CD14-positive monocyte (primary cell): ENCODE results near the gene KCNJ18. TPM values are rescaled to one million over a fixed set of nuclear protein-coding genes. Genes with fewer than 3 reads are reported as not detected.
"Not testable (repeated sequence)": the region's sequence is repeated elsewhere in the genome, so short reads cannot be mapped to it uniquely, and the experiment has no call there.

Source experiments
- DNase-seq, 3 donors: peaks; one replicate each; pipeline ENCODE4 v3.0.0-alpha.2; 2011 to 2022
- H2AFZ ChIP-seq: 2 replicates; pipeline ENCODE4 v1.6.0; 2012; ENCODE audit warnings: mild to moderate bottlenecking, low read depth, low read length, inconsistent platforms; ENCODE audit not compliant: insufficient read depth, poor library complexity, severe bottlenecking
- H3K27ac ChIP-seq, 2 donors: 1 replicate in 1 of 2; 2 replicates in 1 of 2; pipeline ENCODE4 v1.5.1; 2012 to 2013; ENCODE audit warnings: low read length in 2 of 2, control low read depth in 1 of 2, inconsistent platforms in 1 of 2, low read depth in 1 of 2, mild to moderate bottlenecking in 1 of 2
- H3K27me3 ChIP-seq, 2 donors: one replicate each; pipeline versions ENCODE4 v1.6.0 to v1.6.1; 2011 to 2013; ENCODE audit warnings: low read length in 2 of 2; ENCODE audit not compliant: control insufficient read depth in 2 of 2, insufficient read depth in 2 of 2
- H3K36me3 ChIP-seq, 2 donors: replicated peaks in 1 of 2; 1 replicate in 1 of 2; 2 replicates in 1 of 2; pipeline versions ENCODE4 v1.5.1 to v1.6.1; 2012 to 2013; ENCODE audit warnings: low read length in 2 of 2, control low read depth in 1 of 2, inconsistent platforms in 1 of 2, mild to moderate bottlenecking in 1 of 2; ENCODE audit not compliant: insufficient read depth in 2 of 2, control insufficient read depth in 1 of 2
- H3K4me1 ChIP-seq, 2 donors: 1 replicate in 1 of 2; 2 replicates in 1 of 2; pipeline versions ENCODE4 v1.5.1 to v1.6.1; 2012 to 2013; ENCODE audit warnings: low read length in 2 of 2, control low read depth in 1 of 2, inconsistent platforms in 1 of 2, mild to moderate bottlenecking in 1 of 2, moderate library complexity in 1 of 2; ENCODE audit not compliant: insufficient read depth in 2 of 2, control insufficient read depth in 1 of 2
- H3K4me2 ChIP-seq: replicated peaks from 2 replicates; pipeline ENCODE3; 2012; ENCODE audit warnings: low read length, moderate library complexity, mild to moderate bottlenecking; ENCODE audit not compliant: poor library complexity, severe bottlenecking; ENCODE audit errors: extremely low read depth
- H3K4me3 ChIP-seq, 3 experiments: fragments of 200-600 bp in 1 of 3; sonication (generic) in 1 of 3; replicated peaks in 1 of 3; 1 replicate in 2 of 3; 2 replicates in 1 of 3; pipeline ENCODE4 v1.5.1; 2011 to 2013; ENCODE audit warnings: low read length in 3 of 3, mild to moderate bottlenecking in 3 of 3, control low read depth in 2 of 3, low read depth in 2 of 3, inconsistent platforms in 1 of 3, moderate library complexity in 1 of 3
- H3K79me2 ChIP-seq: 2 replicates; pipeline ENCODE4 v1.6.0; 2012; ENCODE audit warnings: mild to moderate bottlenecking, control low read depth, inconsistent platforms, low read length, moderate library complexity; ENCODE audit not compliant: insufficient read depth
- H3K9ac ChIP-seq: 2 replicates; pipeline ENCODE4 v1.6.0; 2017; ENCODE audit warnings: low read length, mild to moderate bottlenecking; ENCODE audit not compliant: insufficient read depth, poor library complexity, severe bottlenecking
- H3K9me3 ChIP-seq, 2 donors: replicated peaks in 1 of 2; 1 replicate in 1 of 2; 2 replicates in 1 of 2; pipeline versions ENCODE4 v1.5.1 to v1.6.1; 2012 to 2013; ENCODE audit warnings: low read length in 2 of 2, control low read depth in 1 of 2; ENCODE audit not compliant: control insufficient read depth in 1 of 2, insufficient read depth in 1 of 2
- H4K20me1 ChIP-seq: 2 replicates; pipeline ENCODE4 v1.6.0; 2012; ENCODE audit warnings: mild to moderate bottlenecking, low read length, control low read depth, moderate library complexity; ENCODE audit not compliant: insufficient read depth
- H3K27ac Mint-ChIP-seq, 7 donors: one replicate each; pipeline ENCODE4 v1.8.0; 2020; ENCODE audit warnings: mild to moderate bottlenecking in 7 of 7, mixed read lengths in 7 of 7, moderate library complexity in 6 of 7, inconsistent platforms in 2 of 7
- H3K27me3 Mint-ChIP-seq, 3 donors: one replicate each; pipeline ENCODE4 v1.8.0; 2021 to 2022; ENCODE audit warnings: low read depth in 3 of 3, mild to moderate bottlenecking in 3 of 3, mixed read lengths in 3 of 3, moderate library complexity in 3 of 3, inconsistent platforms in 1 of 3
- H3K36me3 Mint-ChIP-seq, 2 donors: one replicate each; pipeline ENCODE4 v1.8.0; 2020; ENCODE audit warnings: mixed read lengths in 2 of 2, inconsistent platforms in 1 of 2, mild to moderate bottlenecking in 1 of 2
- H3K4me1 Mint-ChIP-seq: one replicate; pipeline ENCODE4 v1.8.0; 2020; ENCODE audit warnings: mild to moderate bottlenecking, mixed read lengths
- H3K4me3 Mint-ChIP-seq, 2 donors: one replicate each; pipeline ENCODE4 v1.8.0; 2020; ENCODE audit warnings: mild to moderate bottlenecking in 2 of 2, mixed read lengths in 2 of 2, moderate library complexity in 1 of 2
- H3K9me3 Mint-ChIP-seq, 7 donors: one replicate each; pipeline ENCODE4 v1.8.0; 2020 to 2022; ENCODE audit warnings: mixed read lengths in 7 of 7, mild to moderate bottlenecking in 6 of 7, moderate library complexity in 6 of 7, inconsistent platforms in 2 of 7
- WGBS: methylation state at CpG from one replicate; pipeline ENCODE4 v1.1.5; 2013; ENCODE audit warnings: missing lambda C conversion rate; ENCODE audit not compliant: insufficient coverage; 5-methylcytosine and 5-hydroxymethylcytosine counted together
- intact Hi-C, 2 donors: fragments of 100-400 bp; cut with micrococcal nuclease; formaldehyde crosslinking; loops; one replicate each; pipeline versions ENCODE4 v1.15.0 to v1.15.1; 2023
- polyA plus RNA-seq, 3 donors: library from polyadenylated mRNA; depleted of rRNA in 1 of 3; unstranded in 2 of 3; stranded (reverse) in 1 of 3; fragments of 300-500 nt in 2 of 3; fragments of >200 nt in 1 of 3; fragmentation: Illumina TruSeq in 2 of 3; gene quantifications; 1 replicate in 2 of 3; 2 replicates in 1 of 3; pipeline ENCODE4 v1.2.3, GENCODE V29; 2012 to 2021

The KCNJ18 gene
- polyA plus RNA-seq, 3 donors: not detected

GRCh38 chr17:21751111-21751510 lies 58.8 kb downstream of the KCNJ18 start:
- H3K27me3 Mint-ChIP-seq, intact Hi-C loops, H3K4me3 Mint-ChIP-seq, H3K9ac ChIP-seq, DNase-seq, H3K27me3 ChIP-seq, H3K36me3 ChIP-seq, H3K4me3 ChIP-seq, H3K4me2 ChIP-seq, H2AFZ ChIP-seq, H3K27ac Mint-ChIP-seq, H3K27ac ChIP-seq, H3K4me1 ChIP-seq, H3K36me3 Mint-ChIP-seq, H3K79me2 ChIP-seq, H4K20me1 ChIP-seq, H3K4me1 Mint-ChIP-seq: not testable (repeated sequence)
- 83% methylated on average over 1 of the region's 2 CpGs for WGBS
- H3K9me3 ChIP-seq: peaks cover 0 to 11% of the 10 kb centered on the region in 2 donors
- H3K9me3 Mint-ChIP-seq: peaks cover 6 to 34% (median 16%) of the 10 kb centered on the region in 7 donors
